NCI-H510A treated with DMSO at 0.1 percent for 48 hours (cell line): Measurements from ENCODE around the gene CAMKK2.
"Not testable (repeated sequence)": the region's sequence is repeated elsewhere in the genome, so short reads cannot be mapped to it uniquely, and the experiment has no call there.

Source experiments
- DNase-seq: peaks from one replicate; lab custom pipeline; 2025; lab: John Stamatoyannopoulos, UW

Gene CAMKK2

DNA sequence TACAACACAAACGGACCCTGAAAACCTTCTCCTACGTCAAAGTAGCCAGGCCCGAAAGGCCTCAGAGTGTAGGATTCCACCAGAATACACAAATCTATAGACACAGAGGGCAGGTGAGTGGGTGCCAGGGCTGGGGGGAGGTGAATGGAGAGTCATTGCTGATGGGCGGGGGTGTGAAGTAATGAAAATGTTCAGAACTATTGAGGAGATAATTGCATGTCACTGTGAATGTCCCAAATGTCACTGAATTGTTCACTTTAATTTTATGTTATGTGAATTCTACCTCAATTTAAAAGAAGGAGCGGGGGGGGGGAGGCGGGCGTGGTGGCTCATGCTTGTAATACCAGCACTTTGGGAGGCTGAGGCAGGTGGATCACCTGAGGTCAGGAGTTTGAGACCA is 50.6 kb downstream of the CAMKK2 start:
- DNase-seq, result no peak

DNA sequence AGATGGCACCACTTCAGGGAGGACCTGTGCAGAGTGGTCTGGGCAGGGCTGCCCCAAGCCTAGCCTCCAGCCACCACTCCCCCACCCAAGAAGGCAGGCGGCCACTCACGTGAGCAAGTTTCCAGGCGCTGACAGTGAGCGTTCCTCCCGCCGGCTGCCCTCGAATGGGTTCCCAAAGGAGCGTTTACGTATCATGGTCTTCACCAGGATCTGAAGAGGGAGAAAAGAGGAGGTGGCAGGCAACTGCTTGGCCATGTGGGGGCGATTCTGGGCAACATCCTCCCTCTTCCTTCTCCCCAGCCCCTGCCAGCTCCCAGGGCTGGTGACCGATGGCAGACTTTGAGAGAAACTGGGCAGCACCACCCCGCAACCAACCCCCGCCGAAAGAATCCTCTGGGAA is 51.5 kb downstream of the CAMKK2 start:
- no peak for DNase-seq

GRCh38 chr12:121241156-121241970 is 55.1 kb downstream of the CAMKK2 start:
- DNase-seq, result peak; percentile 43

GRCh38 chr12:121240484-121241101 is 55.9 kb downstream of the CAMKK2 start:
- DNase-seq, result no peak

DNA sequence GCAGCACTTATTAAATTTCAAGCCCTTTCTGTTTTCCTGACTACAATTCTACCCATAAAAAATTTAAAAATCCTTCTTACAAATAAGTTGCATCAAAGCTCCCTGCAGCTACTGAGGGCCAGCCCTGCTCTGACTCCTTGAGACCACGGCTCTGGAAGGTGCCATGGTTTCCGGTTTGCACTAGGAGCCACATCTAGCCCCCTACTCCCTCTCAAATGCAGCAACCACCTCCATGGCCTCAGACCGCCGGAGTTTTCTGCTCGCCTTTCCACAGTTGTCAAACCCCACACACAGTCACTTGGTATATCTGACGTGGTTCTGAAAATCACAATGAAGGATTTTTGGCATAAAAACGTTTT is 56.5 kb downstream of the CAMKK2 start:
- DNase-seq, result no peak

DNA sequence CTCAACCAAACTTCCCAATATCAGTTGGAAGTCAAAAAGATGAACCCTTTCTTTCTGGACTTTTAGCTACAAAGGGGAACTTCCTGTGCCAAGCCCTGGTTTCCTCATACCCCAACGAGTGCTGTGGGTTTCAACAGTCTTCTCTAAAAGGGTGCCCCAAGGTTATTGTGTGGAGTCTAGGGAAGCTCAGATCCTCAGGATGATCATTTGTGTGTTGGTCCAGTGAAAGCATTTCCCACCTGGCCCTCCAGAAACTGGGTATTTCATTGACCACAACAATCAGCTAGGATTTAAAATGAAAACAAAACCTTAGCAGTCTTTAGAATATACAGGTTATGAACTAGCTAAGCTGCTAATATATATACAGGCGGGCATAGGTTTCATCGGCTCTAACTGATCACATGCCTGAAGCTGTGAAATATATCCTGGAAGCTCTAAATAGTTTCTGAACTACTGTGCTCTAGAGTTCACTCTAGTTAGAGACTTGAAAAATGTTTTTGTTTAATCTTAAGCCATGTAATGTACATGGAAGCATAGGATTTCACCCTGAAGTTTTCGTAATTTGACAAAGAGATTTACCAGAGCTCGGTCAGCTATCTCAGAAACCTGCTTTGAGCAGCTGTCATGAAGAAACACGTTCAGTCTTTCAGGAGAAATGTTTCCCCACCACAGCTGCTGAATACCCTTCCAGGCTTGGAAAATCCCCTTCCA is 57.0 kb downstream of the CAMKK2 start:
- no peak for DNase-seq

DNA sequence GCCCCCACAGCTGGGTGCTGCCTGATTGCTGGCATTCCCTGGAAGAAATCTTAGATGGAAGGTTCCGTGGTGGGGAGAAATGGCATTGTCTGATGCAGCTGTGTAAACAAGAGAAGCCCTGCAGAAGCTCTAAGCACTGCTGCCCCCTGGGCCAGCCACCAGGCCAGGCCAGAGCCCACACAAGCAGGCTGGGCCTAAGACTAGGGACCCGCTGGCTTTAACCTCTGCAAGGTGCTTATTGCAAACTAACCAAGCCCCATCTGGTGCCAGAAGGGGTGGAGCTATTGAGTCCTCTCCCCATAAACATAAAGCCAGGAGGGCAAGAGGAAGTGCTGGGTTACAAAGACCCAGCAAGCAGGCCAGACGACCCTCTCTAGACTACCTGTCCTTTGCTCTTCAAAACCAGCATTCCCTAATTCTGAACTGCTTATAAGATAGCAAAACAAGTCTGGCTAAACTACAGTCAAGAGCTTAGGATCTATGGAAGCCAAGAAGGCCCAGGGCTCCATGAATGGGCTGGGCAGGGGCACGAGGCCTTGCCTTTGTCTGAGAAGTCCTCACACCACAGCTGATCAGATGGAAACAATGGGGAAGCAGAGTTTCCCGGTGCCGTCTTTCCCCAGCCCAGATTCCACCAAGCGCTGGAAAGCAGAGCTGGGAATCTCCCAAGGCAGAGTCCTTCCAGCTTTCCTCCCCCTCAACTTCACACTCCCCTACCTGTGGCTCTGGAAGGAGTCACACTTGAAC is 57.7 kb downstream of the CAMKK2 start:
- peak; percentile 94 for DNase-seq

GRCh38 chr12:121238086-121238485 is 58.4 kb downstream of the CAMKK2 start:
- peak; percentile 80 for DNase-seq

DNA sequence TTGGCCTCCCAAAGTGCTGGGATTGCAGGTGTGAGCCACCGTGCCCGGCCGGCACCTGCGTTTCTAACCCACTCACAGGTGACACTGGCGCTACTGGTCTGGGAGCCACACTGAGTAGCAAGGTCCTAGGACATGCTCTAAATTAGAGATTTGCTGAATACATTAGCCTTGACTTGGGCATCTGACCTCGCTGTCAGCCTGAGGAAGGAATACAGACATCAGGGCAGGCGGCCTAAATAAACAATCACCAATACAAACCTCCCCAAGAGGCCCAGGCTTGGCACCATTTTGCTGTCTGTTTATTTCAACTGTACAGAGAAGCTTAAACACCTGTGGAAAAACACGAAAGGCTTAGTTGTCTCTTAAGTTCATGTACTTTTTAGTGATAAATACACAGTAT is 59.1 kb downstream of the CAMKK2 start:
- no peak for DNase-seq

- no peak for DNase-seq
These were observed 59.7 kb downstream of the CAMKK2 start for GRCh38 chr12:121236776-121237175.

- DNase-seq, result no peak
These were observed 62.9 kb downstream of the CAMKK2 start for GRCh38 chr12:121233628-121234020.

DNA sequence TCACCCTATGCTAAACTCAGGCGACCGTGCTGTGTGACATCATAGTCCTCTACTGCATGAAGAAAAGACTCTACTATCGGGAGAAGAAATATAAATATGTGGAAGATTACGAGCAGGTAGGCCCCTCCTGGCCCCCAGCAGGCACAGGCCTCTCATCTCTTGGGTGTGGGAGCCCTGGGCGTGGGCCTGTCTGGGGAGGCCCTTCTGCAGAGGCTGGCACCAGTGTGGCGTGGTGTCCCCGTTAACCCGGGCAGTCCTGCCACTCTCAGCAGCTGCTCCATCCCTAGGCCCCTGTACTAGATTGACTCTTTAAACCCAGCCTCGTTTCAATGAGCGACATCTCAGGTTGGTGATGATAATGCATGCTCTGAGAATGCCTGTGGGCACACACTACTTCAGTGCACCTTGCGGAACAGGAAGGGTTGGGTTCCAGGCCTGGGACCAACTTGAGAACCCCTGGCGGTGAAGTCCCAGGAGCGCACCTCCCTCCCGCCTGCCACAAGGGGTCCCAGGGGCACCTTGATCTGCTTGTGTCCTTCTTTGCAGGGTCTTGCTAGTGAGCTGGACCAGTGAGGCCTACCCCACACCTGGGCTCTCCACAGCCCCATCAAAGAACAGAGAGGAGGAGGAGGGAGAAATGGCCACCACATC is 63.4 kb downstream of the CAMKK2 start:
- no peak for DNase-seq

GRCh38 chr12:121232163-121232562 is 64.3 kb downstream of the CAMKK2 start:
- no peak for DNase-seq

DNA sequence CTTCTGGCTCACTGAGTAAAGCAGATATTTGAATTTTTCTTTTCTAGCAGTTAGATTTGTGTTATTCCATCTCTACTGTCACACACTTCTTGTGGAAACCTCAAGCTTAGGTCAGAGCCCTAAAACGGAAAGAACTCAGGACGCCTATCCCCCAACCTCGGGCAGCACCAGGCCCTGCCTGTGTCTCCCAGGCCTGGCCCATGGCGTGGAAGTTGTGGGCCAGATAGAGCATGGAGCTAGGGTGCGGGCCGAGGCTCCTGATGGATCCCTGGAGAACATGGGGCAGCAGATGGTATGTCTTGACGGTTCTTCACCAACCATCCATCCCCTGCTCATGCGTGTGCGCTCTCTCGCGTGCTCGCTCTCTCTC is 66.0 kb downstream of the CAMKK2 start:
- no peak for DNase-seq

GRCh38 chr12:121229826-121230537 is 66.5 kb downstream of the CAMKK2 start:
- peak; percentile 82 for DNase-seq

GRCh38 chr12:121228919-121229665 is 67.4 kb downstream of the CAMKK2 start:
- no peak for DNase-seq

GRCh38 chr12:121227294-121227693 is 69.2 kb downstream of the CAMKK2 start:
- DNase-seq, result peak; percentile 93

GRCh38 chr12:121226871-121227270 is 69.6 kb downstream of the CAMKK2 start:
- not testable (repeated sequence) for DNase-seq

GRCh38 chr12:121226399-121226798 is 70.1 kb downstream of the CAMKK2 start:
- DNase-seq, result no peak

- DNase-seq, result no peak
These were observed 71.9 kb downstream of the CAMKK2 start for GRCh38 chr12:121224591-121224990.
